Stomach smooth muscle (tissue), 2 donors: Measurements from ENCODE around the gene ARL3.

Experiments
- H3K27ac ChIP-seq: one replicate; pipeline ENCODE4 v1.7.0; 2013; ENCODE audit warnings: mild to moderate bottlenecking, low read length, inconsistent platforms
- H3K27me3 ChIP-seq, 2 donors: one replicate each; pipeline ENCODE4 v1.7.0; 2013; ENCODE audit warnings: low read length in 2 of 2; ENCODE audit not compliant: insufficient read depth in 2 of 2, control insufficient read depth in 1 of 2
- H3K36me3 ChIP-seq, 2 donors: one replicate each; pipeline ENCODE4 v1.7.0; 2013; ENCODE audit warnings: low read length in 2 of 2; ENCODE audit not compliant: control insufficient read depth in 2 of 2, insufficient read depth in 2 of 2
- H3K4me1 ChIP-seq: one replicate; pipeline ENCODE4 v1.7.0; 2013; ENCODE audit warnings: low read length; ENCODE audit not compliant: control insufficient read depth, insufficient read depth
- H3K4me3 ChIP-seq, 2 donors: one replicate each; pipeline ENCODE4 v1.7.0; 2013; ENCODE audit warnings: low read length in 2 of 2
- H3K9ac ChIP-seq, 2 donors: one replicate each; pipeline ENCODE4 v1.7.0; 2013; ENCODE audit warnings: low read length in 2 of 2, mild to moderate bottlenecking in 1 of 2
- H3K9me3 ChIP-seq, 2 donors: one replicate each; pipeline ENCODE4 v1.7.0; 2013; ENCODE audit warnings: low read length in 2 of 2; ENCODE audit not compliant: control insufficient read depth in 2 of 2
- donor health status: healthy.
- donor health status: Pancreatic carcinoma.

ARL3 gene

GRCh38 chr10:102624094-102624493, 90.1 kb downstream of the ARL3 start:
- peaks cover 84% of the 10 kb centered on the region for H3K4me1 ChIP-seq
- H3K27ac ChIP-seq: peak overlapping the region; percentile 98
- H3K36me3 ChIP-seq: no peaks in the 10 kb centered on the region
- no peak overlapping the region for H3K9ac ChIP-seq
- H3K27me3 ChIP-seq: no peaks in the 10 kb centered on the region
- no peaks in the 10 kb centered on the region for H3K9me3 ChIP-seq
- H3K4me3 ChIP-seq: no peak overlapping the region
